B cell (primary cell): ENCODE data around the gene MYLK3. TPM values are rescaled to one million over a fixed set of nuclear protein-coding genes. Genes with fewer than 3 reads are reported as not detected.

Source experiments
- ATAC-seq: fragments of 200-7000 bp; cut with Tn5 transposase; one replicate; pipeline ENCODE4 v1.10.0; 2021; ENCODE audit warnings: low read depth, mild to moderate bottlenecking, moderate number of reproducible peaks, moderate library complexity
- CTCF ChIA-PET: fragments of 350-600 bp; sonication (Branson Sonifier 250); formaldehyde crosslinking; loops from one replicate; lab custom pipeline; 2021; ENCODE audit warnings: antibody characterized with exemption, inconsistent platforms; lab: Charles Lee
- POLR2A ChIA-PET: fragments of 350-600 bp; sonication (Branson Sonifier 250); formaldehyde crosslinking; loops from one replicate; lab custom pipeline; 2021; ENCODE audit warnings: antibody characterized with exemption; lab: Charles Lee
- DNase-seq: peaks from one replicate; pipeline ENCODE4 v3.0.0; 2013
- H2AFZ ChIP-seq: 2 replicates; pipeline ENCODE4 v1.6.1; 2012; ENCODE audit warnings: mild to moderate bottlenecking, low read depth, low read length; ENCODE audit not compliant: insufficient read depth, poor library complexity, severe bottlenecking
- H3K27ac ChIP-seq, 2 donors: 1 replicate in 1 of 2; 2 replicates in 1 of 2; pipeline ENCODE4 v1.5.1; 2012 to 2013; ENCODE audit warnings: low read length in 2 of 2, mild to moderate bottlenecking in 2 of 2, moderate library complexity in 1 of 2
- H3K27me3 ChIP-seq, 4 experiments: fragments of 200-600 bp in 1 of 4; sonication (generic) in 1 of 4; replicated peaks in 1 of 4; 1 replicate in 2 of 4; 2 replicates in 2 of 4; pipeline versions ENCODE4 v1.6.1 to v1.7.0; 2013 to 2016; ENCODE audit warnings: low read length in 3 of 4, mild to moderate bottlenecking in 2 of 4, mixed read lengths in 1 of 4, moderate library complexity in 1 of 4; ENCODE audit not compliant: insufficient read depth in 4 of 4, control insufficient read depth in 3 of 4; ENCODE audit errors: control extremely low read depth in 1 of 4
- H3K36me3 ChIP-seq, 2 experiments: replicated peaks in 1 of 2; 1 replicate in 1 of 2; 2 replicates in 1 of 2; pipeline versions ENCODE4 v1.6.1 to v1.7.1; 2013; ENCODE audit warnings: low read length in 1 of 2; ENCODE audit not compliant: insufficient read depth in 2 of 2, control insufficient read depth in 1 of 2; ENCODE audit errors: control extremely low read depth in 1 of 2, extremely low read depth in 1 of 2
- H3K4me1 ChIP-seq, 2 donors: fragments of 200-600 bp in 1 of 2; sonication (generic) in 1 of 2; 1 replicate in 1 of 2; 2 replicates in 1 of 2; pipeline versions ENCODE4 v1.5.1 to v1.6.1; 2013 to 2017; ENCODE audit warnings: low read length in 2 of 2; ENCODE audit not compliant: control insufficient read depth in 2 of 2, insufficient read depth in 2 of 2
- H3K4me2 ChIP-seq: replicated peaks from 2 replicates; pipeline ENCODE3; 2012; ENCODE audit warnings: mild to moderate bottlenecking, low read depth, low read length; ENCODE audit not compliant: poor library complexity, severe bottlenecking
- H3K4me3 ChIP-seq, 5 experiments: fragments of 200-600 bp in 1 of 5; sonication (generic) in 1 of 5; 1 replicate in 3 of 5; 2 replicates in 2 of 5; pipeline versions ENCODE4 v1.5.1 to v1.7.0; 2011 to 2016; ENCODE audit warnings: low read length in 4 of 5, mild to moderate bottlenecking in 4 of 5, low read depth in 2 of 5, control low read depth in 1 of 5, moderate library complexity in 1 of 5; ENCODE audit not compliant: insufficient read depth in 1 of 5; ENCODE audit errors: control extremely low read depth in 1 of 5, extremely low read depth in 1 of 5
- H3K79me2 ChIP-seq: fragments of 200-600 bp; sonication (generic); one replicate; pipeline ENCODE4 v1.6.0; 2016; ENCODE audit warnings: low read length; ENCODE audit not compliant: control insufficient read depth, insufficient read depth
- H3K9ac ChIP-seq: fragments of 200-600 bp; sonication (generic); 2 replicates; pipeline ENCODE4 v1.6.1; 2017; ENCODE audit warnings: mild to moderate bottlenecking, low read length, moderate library complexity
- H3K9me3 ChIP-seq, 3 donors: one replicate each; pipeline versions ENCODE4 v1.6.1 to v1.7.1; 2013; ENCODE audit warnings: low read length in 2 of 3; ENCODE audit not compliant: control insufficient read depth in 2 of 3, insufficient read depth in 1 of 3; ENCODE audit errors: control extremely low read depth in 1 of 3
- H4K20me1 ChIP-seq: 2 replicates; pipeline ENCODE4 v1.6.0; 2012; ENCODE audit warnings: mild to moderate bottlenecking, low read length; ENCODE audit not compliant: insufficient read depth, control insufficient read depth, poor library complexity, severe bottlenecking
- H3K27ac Mint-ChIP-seq: one replicate; pipeline ENCODE4 v1.8.0; 2021; ENCODE audit warnings: mixed read lengths
- H3K27me3 Mint-ChIP-seq: one replicate; pipeline ENCODE4 v1.8.0; 2021; ENCODE audit warnings: mixed read lengths
- H3K4me1 Mint-ChIP-seq: one replicate; pipeline ENCODE4 v1.8.0; 2021; ENCODE audit warnings: mixed read lengths
- H3K4me3 Mint-ChIP-seq: one replicate; pipeline ENCODE4 v1.8.0; 2021; ENCODE audit warnings: mixed read lengths
- H3K9me3 Mint-ChIP-seq: one replicate; pipeline ENCODE4 v1.8.0; 2022; ENCODE audit warnings: mixed read lengths; ENCODE audit not compliant: insufficient read depth
- CTCF ChIP-seq: fragments of 200-600 bp; IDR thresholded peaks from one replicate; pipeline ENCODE4 v1.8.0; 2022; ENCODE audit warnings: antibody characterized with exemption, mild to moderate bottlenecking
- EZH2 ChIP-seq: IDR thresholded peaks from 2 replicates; pipeline ENCODE4 v1.6.1; 2012; ENCODE audit warnings: borderline replicate concordance, low read depth, mild to moderate bottlenecking, moderate library complexity, low read length; ENCODE audit not compliant: insufficient read depth, poor library complexity, severe bottlenecking
- WGBS: methylation state at CpG from one replicate; pipeline ENCODE4 v1.1.5; 2013; ENCODE audit warnings: missing lambda C conversion rate; ENCODE audit not compliant: insufficient coverage; 5-methylcytosine and 5-hydroxymethylcytosine counted together
- intact Hi-C: fragments of 100-400 bp; cut with micrococcal nuclease; formaldehyde crosslinking; loops from one replicate; pipeline ENCODE4 v1.10.0; 2022
- polyA plus RNA-seq: library from polyadenylated mRNA; depleted of rRNA; stranded (reverse); fragments of >200 nt; gene quantifications from 2 replicates; pipeline ENCODE4 v1.2.3, GENCODE V29; 2012
- total RNA-seq, 2 donors: library from RNA; stranded (reverse); fragments of 120-200 nt in 1 of 2; gene quantifications; 1 replicate in 1 of 2; 2 replicates in 1 of 2; pipeline versions ENCODE4 v1.2.3 to v1.2.4, GENCODE V29; 2013 to 2022

The MYLK3 gene
- total and polyA plus RNA-seq, 2 donors (not counting 1 experiment from before 2014, with no cell fraction given) = 0.01 to 0.10 TPM

- TF ChIP-seq EZH2 = no peak
- no peak for TF ChIP-seq CTCF
Observed at GRCh38 chr16:46768809-46769208, 20.7 kb upstream of the MYLK3 start.

GRCh38 chr16:46765050-46765449 is 16.9 kb upstream of the MYLK3 start:
- H2AFZ ChIP-seq = no peak overlapping the region
- TF ChIP-seq EZH2 (no peak), CTCF (no peak)
- 15% methylated on average over 7 of the region's 7 CpGs for WGBS

More at GRCh38 chr16:46768809-46769208, 20.7 kb upstream of the MYLK3 start:
- 99% methylated on average over 8 of the region's 8 CpGs for WGBS
- H2AFZ ChIP-seq = no peak overlapping the region
- no peaks in the 10 kb centered on the region for H4K20me1 ChIP-seq
- Mint-ChIP-seq H3K27me3 (no peaks in the 10 kb centered on the region), H3K27ac (no peak overlapping the region), H3K4me1 (peaks cover 14% of the 10 kb centered on the region), H3K9me3 (no peaks in the 10 kb centered on the region), H3K4me3 (no peak overlapping the region)
- H3K4me1 ChIP-seq = peaks cover 0 to 14% of the 10 kb centered on the region in 2 donors
- no peaks in the 10 kb centered on the region for H3K36me3 ChIP-seq
- H3K27ac ChIP-seq = no peak overlapping the region
- intact Hi-C loops = no loop called here
- H3K27me3 ChIP-seq = no peaks in the 10 kb centered on the region
- no peak overlapping the region for H3K4me2 ChIP-seq
- no peak overlapping the region for H3K9ac ChIP-seq
- H3K9me3 ChIP-seq = peaks cover 0 to 3% (median 0%) of the 10 kb centered on the region in 3 donors
- no peak overlapping the region for H3K4me3 ChIP-seq
- CTCF ChIA-PET = interaction anchor here (0.7 kb wide), 1 partner anchor 78 kb away, joined by 4 read pairs; no protein-coding TSS in a partner anchor
- H3K79me2 ChIP-seq = no peaks in the 10 kb centered on the region
- ATAC-seq = no peak
- POLR2A ChIA-PET = no interaction called here
- DNase-seq = no peak

More at GRCh38 chr16:46765050-46765449, 16.9 kb upstream of the MYLK3 start:
- Histone ChIP-seq H3K4me3 (no peak overlapping the region), H3K27me3 (no peaks in the 10 kb centered on the region), H3K36me3 (no peaks in the 10 kb centered on the region), H3K79me2 (no peaks in the 10 kb centered on the region), H3K4me2 (no peak overlapping the region), H3K4me1 (peaks cover 0 to 14% of the 10 kb centered on the region in 2 donors), H3K9ac (no peak overlapping the region), H4K20me1 (no peaks in the 10 kb centered on the region), H3K27ac (no peak overlapping the region), H3K9me3 (peaks cover 0 to 3% (median 0%) of the 10 kb centered on the region in 3 donors)
- Mint-ChIP-seq H3K9me3 (no peaks in the 10 kb centered on the region), H3K27ac (no peak overlapping the region), H3K4me1 (peaks cover 14% of the 10 kb centered on the region), H3K27me3 (no peaks in the 10 kb centered on the region), H3K4me3 (no peak overlapping the region)
- ChIA-PET CTCF (no interaction called here), POLR2A (no interaction called here)
- DNase-seq = no peak
- no peak for ATAC-seq
- intact Hi-C loops = no loop called here
